ENCODE results near the gene DONSON.

The DONSON gene

DNA sequence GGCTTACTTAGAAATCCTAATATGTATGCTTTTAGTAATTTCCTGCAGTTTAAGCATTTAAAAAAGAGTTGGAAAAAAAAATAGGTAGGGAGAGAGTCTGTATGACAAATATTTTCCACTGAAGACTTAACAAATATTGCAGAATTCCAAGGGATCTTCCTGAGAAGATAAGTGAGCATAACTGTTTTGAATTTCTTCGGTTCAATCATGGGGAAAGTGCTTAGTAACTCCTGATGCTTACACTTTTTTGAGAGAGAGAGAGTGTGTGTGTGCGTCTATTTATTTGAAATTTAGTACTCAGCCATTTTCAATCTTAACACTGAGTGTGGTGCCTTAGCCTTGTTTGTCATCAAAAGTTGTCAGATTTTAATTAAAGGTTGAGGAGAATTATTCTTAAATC is 27.1 kb downstream of the DONSON start:
- no peak for DNase-seq

GRCh38 chr21:33560965-33561364 is 27.5 kb downstream of the DONSON start:
- DNase-seq: no peak

GRCh38 chr21:33559813-33560212 is 28.7 kb downstream of the DONSON start:
- no peak for DNase-seq

- DNase-seq: no peak
Observed at GRCh38 chr21:33558777-33559421, 29.6 kb downstream of the DONSON start.

- no peak for DNase-seq
Observed at GRCh38 chr21:33557447-33557846, 31.0 kb downstream of the DONSON start.

DNA sequence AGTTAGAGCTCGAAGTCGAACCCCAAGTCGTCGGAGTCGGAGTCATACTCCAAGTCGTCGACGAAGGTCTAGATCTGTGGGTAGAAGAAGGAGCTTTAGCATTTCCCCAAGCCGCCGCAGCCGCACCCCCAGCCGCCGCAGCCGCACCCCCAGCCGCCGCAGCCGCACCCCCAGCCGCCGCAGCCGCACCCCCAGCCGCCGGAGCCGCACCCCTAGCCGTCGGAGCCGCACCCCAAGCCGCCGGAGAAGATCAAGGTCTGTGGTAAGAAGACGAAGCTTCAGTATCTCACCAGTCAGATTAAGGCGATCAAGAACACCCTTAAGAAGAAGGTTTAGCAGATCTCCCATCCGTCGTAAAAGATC is 33.5 kb downstream of the DONSON start:
- DNase-seq: no peak

DNA sequence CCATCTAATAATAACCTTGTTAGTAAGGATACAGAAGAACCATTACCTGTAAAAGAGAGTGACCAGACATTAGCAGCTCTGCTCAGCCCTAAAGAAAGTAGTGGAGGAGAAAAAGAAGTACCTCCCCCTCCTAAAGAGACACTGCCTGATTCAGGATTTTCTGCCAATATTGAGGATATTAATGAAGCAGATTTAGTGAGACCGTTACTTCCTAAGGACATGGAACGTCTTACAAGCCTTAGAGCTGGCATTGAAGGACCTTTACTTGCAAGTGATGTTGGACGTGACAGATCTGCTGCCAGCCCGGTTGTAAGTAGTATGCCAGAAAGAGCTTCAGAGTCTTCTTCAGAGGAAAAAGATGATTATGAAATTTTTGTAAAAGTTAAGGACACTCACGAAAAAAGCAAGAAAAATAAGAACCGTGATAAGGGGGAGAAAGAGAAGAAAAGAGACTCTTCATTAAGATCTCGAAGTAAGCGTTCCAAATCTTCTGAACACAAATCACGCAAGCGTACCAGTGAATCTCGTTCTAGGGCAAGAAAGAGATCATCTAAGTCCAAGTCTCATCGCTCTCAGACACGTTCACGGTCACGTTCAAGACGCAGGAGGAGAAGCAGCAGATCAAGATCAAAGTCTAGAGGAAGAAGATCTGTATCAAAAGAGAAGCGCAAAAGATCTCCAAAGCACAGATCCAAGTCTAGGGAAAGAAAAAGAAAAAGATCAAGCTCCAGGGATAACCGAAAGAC is 34.1 kb downstream of the DONSON start:
- no peak for DNase-seq

DNA sequence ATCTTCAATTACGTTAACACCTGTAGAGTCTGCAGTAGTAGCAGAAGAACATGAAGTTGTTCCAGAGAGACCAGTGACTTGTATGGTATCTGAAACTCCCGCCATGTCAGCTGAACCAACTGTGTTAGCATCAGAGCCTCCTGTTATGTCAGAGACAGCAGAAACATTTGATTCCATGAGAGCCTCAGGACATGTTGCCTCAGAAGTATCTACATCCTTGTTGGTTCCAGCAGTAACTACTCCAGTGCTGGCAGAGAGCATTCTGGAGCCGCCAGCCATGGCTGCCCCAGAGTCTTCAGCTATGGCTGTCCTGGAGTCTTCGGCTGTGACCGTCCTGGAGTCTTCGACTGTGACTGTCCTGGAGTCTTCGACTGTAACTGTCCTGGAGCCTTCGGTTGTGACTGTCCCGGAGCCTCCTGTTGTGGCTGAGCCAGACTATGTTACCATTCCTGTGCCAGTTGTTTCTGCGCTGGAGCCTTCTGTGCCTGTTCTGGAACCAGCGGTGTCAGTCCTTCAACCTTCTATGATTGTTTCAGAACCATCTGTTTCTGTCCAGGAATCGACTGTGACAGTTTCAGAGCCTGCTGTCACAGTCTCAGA is 35.4 kb downstream of the DONSON start:
- DNase-seq: no peak

DNA sequence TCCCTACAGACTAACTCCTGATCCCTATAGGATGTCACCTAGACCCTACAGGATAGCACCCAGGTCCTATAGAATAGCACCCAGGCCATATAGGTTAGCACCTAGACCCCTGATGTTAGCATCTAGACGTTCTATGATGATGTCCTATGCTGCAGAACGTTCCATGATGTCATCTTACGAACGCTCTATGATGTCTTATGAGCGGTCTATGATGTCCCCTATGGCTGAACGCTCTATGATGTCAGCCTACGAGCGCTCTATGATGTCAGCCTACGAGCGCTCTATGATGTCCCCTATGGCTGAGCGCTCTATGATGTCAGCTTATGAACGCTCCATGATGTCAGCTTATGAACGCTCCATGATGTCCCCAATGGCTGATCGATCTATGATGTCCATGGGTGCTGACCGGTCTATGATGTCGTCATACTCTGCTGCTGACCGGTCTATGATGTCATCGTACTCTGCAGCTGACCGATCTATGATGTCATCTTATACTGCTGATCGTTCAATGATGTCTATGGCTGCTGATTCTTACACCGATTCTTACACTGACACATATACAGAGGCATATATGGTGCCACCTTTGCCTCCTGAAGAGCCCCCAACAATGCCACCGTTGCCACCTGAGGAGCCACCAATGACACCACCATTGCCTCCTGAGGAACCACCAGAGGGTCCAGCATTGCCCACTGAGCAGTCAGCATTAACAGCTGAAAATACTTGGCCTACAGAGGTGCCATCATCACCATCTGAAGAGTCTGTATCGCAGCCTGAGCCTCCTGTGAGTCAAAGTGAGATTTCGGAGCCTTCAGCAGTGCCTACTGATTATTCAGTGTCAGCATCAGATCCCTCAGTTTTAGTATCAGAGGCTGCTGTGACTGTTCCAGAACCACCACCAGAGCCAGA is 36.1 kb downstream of the DONSON start:
- DNase-seq: no peak

GRCh38 chr21:33551664-33552063 is 36.8 kb downstream of the DONSON start:
- no peak for DNase-seq

DNA sequence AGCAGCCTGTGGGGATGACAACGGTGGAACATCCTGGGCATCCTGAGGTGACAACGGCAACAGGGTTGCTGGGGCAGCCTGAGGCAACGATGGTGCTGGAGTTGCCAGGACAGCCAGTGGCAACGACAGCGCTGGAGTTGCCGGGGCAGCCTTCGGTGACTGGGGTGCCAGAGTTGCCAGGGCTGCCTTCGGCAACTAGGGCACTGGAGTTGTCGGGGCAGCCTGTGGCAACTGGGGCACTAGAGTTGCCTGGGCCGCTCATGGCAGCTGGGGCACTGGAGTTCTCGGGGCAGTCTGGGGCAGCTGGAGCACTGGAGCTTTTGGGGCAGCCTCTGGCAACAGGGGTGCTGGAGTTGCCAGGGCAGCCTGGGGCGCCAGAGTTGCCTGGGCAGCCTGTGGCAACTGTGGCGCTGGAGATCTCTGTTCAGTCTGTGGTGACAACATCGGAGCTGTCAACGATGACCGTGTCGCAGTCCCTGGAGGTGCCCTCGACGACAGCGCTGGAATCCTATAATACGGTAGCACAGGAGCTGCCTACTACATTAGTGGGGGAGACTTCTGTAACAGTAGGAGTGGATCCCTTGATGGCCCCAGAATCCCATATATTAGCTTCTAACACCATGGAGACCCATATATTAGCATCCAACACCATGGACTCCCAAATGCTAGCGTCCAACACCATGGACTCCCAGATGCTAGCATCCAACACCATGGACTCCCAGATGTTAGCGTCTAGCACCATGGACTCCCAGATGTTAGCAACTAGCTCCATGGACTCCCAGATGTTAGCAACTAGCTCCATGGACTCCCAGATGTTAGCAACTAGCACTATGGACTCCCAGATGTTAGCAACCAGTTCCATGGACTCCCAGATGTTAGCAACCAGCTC is 37.5 kb downstream of the DONSON start:
- no peak for DNase-seq

- no peak for DNase-seq
Observed at GRCh38 chr21:33549848-33550771, 38.4 kb downstream of the DONSON start.

DNA sequence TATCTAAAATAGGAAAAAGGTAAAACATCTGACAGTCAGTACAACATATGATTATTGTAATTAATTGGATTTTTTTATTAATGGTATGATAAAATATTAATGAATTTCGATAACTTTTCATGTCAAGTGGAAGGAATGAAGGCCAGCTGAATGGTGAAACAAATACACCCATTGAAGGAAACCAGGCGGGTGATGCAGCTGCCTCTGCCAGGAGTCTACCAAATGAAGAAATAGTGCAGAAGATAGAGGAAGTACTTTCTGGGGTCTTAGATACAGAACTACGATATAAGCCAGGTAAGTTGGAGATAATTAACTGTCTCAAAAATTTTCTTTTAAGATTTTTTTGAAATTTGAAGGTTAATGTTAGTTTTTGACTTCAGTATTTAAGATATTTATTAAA is 42.4 kb downstream of the DONSON start:
- DNase-seq: no peak

DNA sequence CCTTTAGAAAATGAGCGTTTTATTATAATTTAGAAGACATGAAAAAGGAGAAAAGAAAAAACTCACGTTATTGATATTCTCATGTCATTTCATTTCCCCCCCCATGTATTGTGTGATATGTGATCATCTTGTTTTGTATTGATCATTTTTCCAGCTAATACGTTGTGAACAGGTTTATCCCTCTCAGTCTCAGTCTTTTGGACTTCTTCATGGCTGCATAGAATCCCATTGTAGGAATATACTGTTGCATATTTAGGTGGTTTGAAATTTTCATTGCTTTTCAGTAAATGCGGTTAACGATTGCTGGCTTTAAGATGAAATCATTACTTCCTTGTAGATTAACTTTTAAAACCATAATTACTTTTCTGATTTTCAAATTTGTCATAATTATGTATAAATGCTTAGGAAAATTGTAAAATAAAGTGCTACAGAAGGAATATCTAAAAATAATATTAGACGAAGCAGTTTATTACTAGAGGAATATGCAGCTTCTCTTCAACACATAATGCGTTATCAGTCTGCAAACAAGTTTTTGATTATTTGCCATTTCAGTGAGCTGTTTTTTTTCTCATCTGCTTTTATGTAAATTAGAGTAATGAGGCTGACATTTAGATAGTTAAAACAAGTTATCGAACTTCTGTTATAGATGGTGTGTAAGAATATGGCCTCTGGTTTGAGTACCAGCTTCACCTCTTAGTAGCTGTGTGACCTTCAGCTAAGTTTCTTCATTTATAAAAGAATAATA is 43.9 kb downstream of the DONSON start:
- DNase-seq: no peak

- DNase-seq: peak in 1 of 2 donors; percentile 25
Observed at GRCh38 chr21:33543505-33544129, 44.9 kb downstream of the DONSON start.

DNA sequence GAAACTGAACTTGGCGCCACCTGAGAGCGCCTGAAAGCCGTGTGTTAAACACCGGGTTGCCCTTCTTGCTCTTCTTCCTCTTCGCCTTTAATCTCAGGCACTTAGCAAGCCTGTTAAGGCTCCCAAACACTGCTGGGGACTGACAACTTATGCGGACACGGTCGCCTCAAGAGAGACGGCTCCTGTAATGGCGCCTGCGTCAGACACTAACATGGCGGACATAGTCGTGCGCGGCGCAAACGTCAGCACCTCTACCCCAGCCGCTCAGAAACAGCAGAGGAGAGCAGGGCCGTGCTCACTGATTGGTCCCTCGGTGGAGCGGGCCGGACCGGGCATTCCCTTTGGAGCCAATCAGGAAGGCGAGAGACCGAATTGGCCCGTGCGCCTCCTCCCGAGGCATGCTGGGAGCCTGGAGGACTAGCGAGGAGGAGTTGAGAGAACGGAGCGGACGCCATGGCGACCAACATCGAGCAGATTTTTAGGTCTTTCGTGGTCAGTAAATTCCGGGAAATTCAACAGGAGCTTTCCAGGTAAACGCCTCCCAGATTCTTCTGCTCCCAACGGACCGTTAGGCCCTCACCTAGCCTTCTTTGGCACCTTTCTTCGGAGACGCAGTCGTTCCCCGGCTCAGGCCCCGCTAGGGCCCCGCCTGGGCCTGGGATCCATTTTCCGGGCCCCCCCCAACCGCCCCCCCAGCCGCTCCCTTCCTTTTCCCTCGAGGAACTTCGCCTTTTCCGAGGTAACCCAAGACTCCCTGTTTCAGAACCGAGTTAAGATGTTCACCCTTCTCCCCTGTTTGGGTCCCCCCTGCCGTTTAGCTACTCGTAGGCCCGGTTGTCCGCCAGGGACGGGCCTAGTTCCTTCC is 45.6 kb downstream of the DONSON start, which contains the start of gene SON:
Gene SON (plus strand): TSS at position 399 of the 865 bp plus-strand sequence. CDS start 55 bp downstream, at position 454.
- peak; percentile 98 for DNase-seq

DNA sequence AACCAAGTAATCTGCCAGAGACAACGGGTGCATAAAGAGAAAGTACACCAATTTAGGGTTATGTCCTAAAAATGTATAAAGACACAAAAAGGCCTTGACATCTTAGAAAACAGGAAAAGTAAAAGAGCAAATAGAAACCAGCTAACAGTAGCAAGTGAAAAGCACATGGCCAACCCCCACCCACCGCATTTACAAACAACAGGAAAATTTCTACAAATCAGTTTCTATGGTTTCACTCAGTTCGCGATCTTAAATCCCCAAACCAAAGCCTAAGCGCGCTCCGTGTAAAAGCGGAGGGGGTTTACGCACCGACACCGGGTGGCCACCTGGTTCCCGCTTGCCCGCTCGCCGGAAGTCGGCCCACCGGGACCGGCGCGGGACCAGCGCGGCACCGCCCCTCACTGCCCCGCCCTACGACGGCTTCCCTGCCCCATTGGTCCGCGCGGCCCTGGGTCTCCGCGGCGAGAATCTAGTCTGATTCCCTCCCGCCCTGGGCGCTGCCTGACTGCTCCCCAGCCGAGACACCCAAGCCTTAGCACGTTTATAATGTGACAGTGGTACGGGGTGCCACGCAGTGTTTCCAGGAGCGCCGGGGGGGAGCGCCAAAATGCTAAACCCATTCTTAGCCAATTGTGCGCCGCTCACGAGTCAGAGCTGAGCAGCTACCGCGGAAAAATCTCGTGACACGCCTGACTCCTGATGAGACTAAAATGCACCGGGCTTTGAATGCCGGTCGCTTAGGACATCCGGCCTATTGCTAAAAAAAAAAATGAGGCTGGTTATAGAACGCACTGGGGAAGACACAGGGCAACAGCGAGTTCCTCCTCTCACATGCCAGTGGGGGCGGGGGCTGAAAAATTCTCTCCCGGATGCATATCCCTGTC is 46.5 kb downstream of the DONSON start, which contains the start of gene GART:
Gene GART (minus strand): TSS at position 362 of the 884 bp plus-strand sequence. CDS start 2,802 bp downstream, outside the sequence.
- peak; percentile 37 to 81 for DNase-seq

Measured in bone marrow (tissue), 2 donors.